HepG2 (cell line): ENCODE measurements around the gene C1S. TPM values are rescaled to one million over a fixed set of nuclear protein-coding genes. Genes with fewer than 3 reads are reported as not detected.

Experiments
- ARHGAP35 ChIP-seq: sonication (generic); formaldehyde crosslinking; IDR thresholded peaks from 2 replicates; pipeline ENCODE4 v1.9.0; 2022; ENCODE audit warnings: mild to moderate bottlenecking, inconsistent platforms, moderate library complexity, missing genetic modification reagents, borderline replicate concordance
- ATM ChIP-seq: fragments of 450-650 bp; IDR thresholded peaks from 2 replicates; pipeline ENCODE4 v1.7.1; 2017; ENCODE audit warnings: mild to moderate bottlenecking, borderline replicate concordance
- DRAP1 ChIP-seq: IDR thresholded peaks from 2 replicates; pipeline ENCODE4 v1.6.1; 2016; ENCODE audit warnings: missing genetic modification reagents, missing compliant biosample characterization
- HIVEP1 ChIP-seq: sonication (generic); formaldehyde crosslinking; IDR thresholded peaks from 2 replicates; pipeline ENCODE4 v1.4.0; 2020; ENCODE audit warnings: mild to moderate bottlenecking, missing genetic modification reagents
- HNRNPL ChIP-seq: fragments of 200-400 bp; formaldehyde crosslinking; IDR thresholded peaks from 2 replicates; pipeline ENCODE4 v1.6.1; 2017; ENCODE audit warnings: mild to moderate bottlenecking, low read depth, low read length
- KAT2B ChIP-seq: fragments of 150-350 bp; IDR thresholded peaks from 2 replicates; pipeline ENCODE4 v1.6.1; 2014; ENCODE audit warnings: low read depth, low read length, borderline replicate concordance
- MATR3 ChIP-seq: sonication (generic); formaldehyde crosslinking; IDR thresholded peaks from 2 replicates; pipeline ENCODE4 v1.4.0; 2020; ENCODE audit warnings: missing genetic modification reagents
- MBD4 ChIP-seq: IDR thresholded peaks from 2 replicates; pipeline ENCODE4 v1.6.1; 2012; ENCODE audit warnings: low read length, inconsistent platforms, borderline replicate concordance
- MZF1 ChIP-seq: sonication (generic); formaldehyde crosslinking; IDR thresholded peaks from 2 replicates; pipeline ENCODE4 v1.8.1; 2023; ENCODE audit warnings: mild to moderate bottlenecking, missing genetic modification reagents, borderline replicate concordance
- PHF20 ChIP-seq: sonication (generic); formaldehyde crosslinking; IDR thresholded peaks from 2 replicates; pipeline ENCODE4 v1.5.0; 2020; ENCODE audit warnings: mild to moderate bottlenecking, missing genetic modification reagents
- POLR2G ChIP-seq: fragments of 200-400 bp; formaldehyde crosslinking; IDR thresholded peaks from 2 replicates; pipeline ENCODE4 v1.6.1; 2018; ENCODE audit warnings: mild to moderate bottlenecking, low read depth, low read length, moderate library complexity
- SRY ChIP-seq: sonication (generic); formaldehyde crosslinking; IDR thresholded peaks from 2 replicates; pipeline ENCODE4 v1.8.0; 2022; ENCODE audit warnings: mild to moderate bottlenecking, missing genetic modification reagents
- STAT5B ChIP-seq: sonication (generic); formaldehyde crosslinking; IDR thresholded peaks from 2 replicates; pipeline ENCODE4 v1.4.0; 2020; ENCODE audit warnings: missing genetic modification reagents
- TAF1 ChIP-seq: sonication (generic); formaldehyde crosslinking; IDR thresholded peaks from 2 replicates; pipeline ENCODE4 v1.4.0; 2020; ENCODE audit warnings: missing genetic modification reagents
- ZBTB2 ChIP-seq: sonication (generic); formaldehyde crosslinking; IDR thresholded peaks from 2 replicates; pipeline ENCODE4 v1.8.0; 2022; ENCODE audit warnings: low read depth, missing genetic modification reagents
- ZBTB43 ChIP-seq: sonication (generic); formaldehyde crosslinking; conservative IDR thresholded peaks from 2 replicates; pipeline ENCODE4 v1.4.0; 2020; ENCODE audit warnings: missing genetic modification reagents
- ZEB1 ChIP-seq: IDR thresholded peaks from 2 replicates; pipeline ENCODE4 v1.6.1; 2012; ENCODE audit warnings: mild to moderate bottlenecking, low read depth, inconsistent platforms; ENCODE audit not compliant: insufficient replicate concordance
- ZNF281 ChIP-seq: sonication (generic); formaldehyde crosslinking; IDR thresholded peaks from 2 replicates; pipeline ENCODE4 v1.4.0; 2020; ENCODE audit warnings: missing genetic modification reagents, borderline replicate concordance
- ZNF441 ChIP-seq: sonication (generic); formaldehyde crosslinking; IDR thresholded peaks from 2 replicates; pipeline ENCODE4 v1.7.0; 2021; ENCODE audit warnings: missing genetic modification reagents, borderline replicate concordance
- ZNF737 ChIP-seq: sonication (generic); formaldehyde crosslinking; IDR thresholded peaks from 2 replicates; pipeline ENCODE4 v1.5.0; 2020; ENCODE audit warnings: missing genetic modification reagents, mild to moderate bottlenecking, borderline replicate concordance
- ZNF780A ChIP-seq: sonication (generic); formaldehyde crosslinking; IDR thresholded peaks from 2 replicates; pipeline ENCODE4 v1.8.0; 2022; ENCODE audit warnings: mild to moderate bottlenecking, missing genetic modification reagents, moderate library complexity
- ZNF850 ChIP-seq: sonication (generic); formaldehyde crosslinking; conservative IDR thresholded peaks from 2 replicates; pipeline ENCODE4 v1.9.0; 2021; ENCODE audit warnings: mild to moderate bottlenecking, missing genetic modification reagents
- polyA plus RNA-seq, 8 experiments: library from polyadenylated mRNA; depleted of rRNA in 3 of 8; stranded (reverse) in 7 of 8; unstranded in 1 of 8; fragments of >200 nt; fragmentation: Illumina TruSeq in 4 of 8; extraction: Trizol in 4 of 8; gene quantifications; 2 replicates each; pipeline versions ENCODE4 v1.2.1 to v1.2.3, GENCODE V29; 2011 to 2016; ENCODE audit warnings: low read depth in 4 of 8, missing spikeins in 1 of 8, mixed read lengths in 1 of 8; ENCODE audit not compliant: insufficient read depth in 1 of 8
- total RNA-seq, 5 experiments: library from RNA; depleted of rRNA; stranded (reverse); fragments of >200 nt; fragmentation: Illumina TruSeq; extraction: Trizol; gene quantifications; 2 replicates each; pipeline ENCODE4 v1.2.3, GENCODE V29; 2016; ENCODE audit warnings: low read depth in 1 of 5
- TF ChIP-seq, protein P1 (sequence below): sonication (generic); formaldehyde crosslinking; IDR thresholded peaks from 2 replicates; pipeline ENCODE4 v1.4.0; 2020; ENCODE audit warnings: missing genetic modification reagents

The C1S gene
- total and polyA plus RNA-seq, 2 of the 13 experiments (the other 11 are each of a cell fraction or from before 2014, with no cell fraction given) = 14.5 to 18.2 TPM

DNA sequence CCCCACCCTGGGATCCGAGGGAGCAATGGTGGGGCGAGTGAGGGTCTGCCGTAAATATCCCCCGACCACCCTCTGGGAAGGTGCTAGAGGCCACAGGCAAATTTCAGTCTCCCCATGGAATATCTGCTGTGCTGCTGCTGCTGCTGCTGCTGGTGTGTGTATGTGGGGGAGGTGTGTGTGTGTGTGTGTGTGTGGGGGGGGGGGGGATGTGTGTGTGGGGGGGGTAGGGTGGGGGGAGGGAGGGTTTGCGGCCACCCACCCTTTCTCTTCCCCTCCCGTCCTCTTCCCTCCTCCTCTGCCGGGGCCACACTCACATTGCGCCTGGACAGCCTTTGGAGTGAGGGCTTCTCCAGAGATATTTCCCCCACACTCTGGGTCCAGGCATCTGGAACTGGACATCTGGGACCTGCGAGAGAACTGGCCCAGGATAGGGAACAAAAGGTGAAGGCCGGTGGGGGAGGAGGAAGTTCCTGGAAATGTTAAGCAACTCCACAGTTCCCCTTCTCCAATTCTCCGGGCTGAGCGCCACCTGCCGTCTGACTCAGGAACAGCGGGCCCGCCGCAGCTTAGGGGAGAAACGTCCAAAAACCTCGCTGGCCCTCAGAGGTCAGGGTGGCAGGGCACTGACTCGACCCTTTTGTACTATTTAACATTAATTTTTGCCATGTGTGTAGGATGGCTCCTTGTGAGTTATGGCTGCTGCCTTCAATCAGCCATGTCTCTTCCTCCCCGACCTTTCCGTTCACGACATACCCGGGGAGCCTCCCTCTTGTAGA lies 48.5 kb downstream of the C1S start, which contains the start of gene C1RL (continued):
- TF ChIP-seq ARHGAP35 (CRISPR knock-in tag) (no peak), HIVEP1 (CRISPR knock-in tag) (no peak), POLR2G (no peak; the same call in none of the 2 replicates), SRY (CRISPR knock-in tag) (0 out of 2 replicates have a peak, but pooled peaks have one; percentile 17), ZNF281 (CRISPR knock-in tag) (peak; percentile 99), MBD4 (no peak), DRAP1 (CRISPR knock-in tag) (peak; percentile 54), ZBTB2 (CRISPR knock-in tag) (no peak), ZNF737 (CRISPR knock-in tag) (no peak), TAF1 (peak; percentile 3; the same call in 1 of the 2 replicates), ZNF441 (CRISPR knock-in tag) (0 out of 2 replicates have a peak, but pooled peaks have one; percentile 25), ZNF780A (CRISPR knock-in tag) (no peak), MZF1 (CRISPR knock-in tag) (no peak), MATR3 (CRISPR knock-in tag) (no peak), ZNF850 (CRISPR knock-in tag) (no peak), ZEB1 (peak; percentile 51), HNRNPL (0 out of 2 replicates have a peak, but pooled peaks have one; percentile 27), ZBTB43 (CRISPR knock-in tag) (peak; percentile 61; the same call in 1 of the 2 replicates), PHF20 (CRISPR knock-in tag) (peak; percentile 52), STAT5B (CRISPR knock-in tag) (no peak), ATM (no peak), KAT2B (no peak)
- TF ChIP-seq, protein P1, sequence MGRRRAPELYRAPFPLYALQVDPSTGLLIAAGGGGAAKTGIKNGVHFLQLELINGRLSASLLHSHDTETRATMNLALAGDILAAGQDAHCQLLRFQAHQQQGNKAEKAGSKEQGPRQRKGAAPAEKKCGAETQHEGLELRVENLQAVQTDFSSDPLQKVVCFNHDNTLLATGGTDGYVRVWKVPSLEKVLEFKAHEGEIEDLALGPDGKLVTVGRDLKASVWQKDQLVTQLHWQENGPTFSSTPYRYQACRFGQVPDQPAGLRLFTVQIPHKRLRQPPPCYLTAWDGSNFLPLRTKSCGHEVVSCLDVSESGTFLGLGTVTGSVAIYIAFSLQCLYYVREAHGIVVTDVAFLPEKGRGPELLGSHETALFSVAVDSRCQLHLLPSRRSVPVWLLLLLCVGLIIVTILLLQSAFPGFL (CRISPR knock-in tag) = no peak
